Choroid plexus epithelial cell (primary cell): ENCODE results near the gene KRTAP5-1.

Source experiments
- DNase-seq: peaks from one replicate; pipeline ENCODE4 v3.0.0-alpha.2; 2010; ENCODE audit warnings: low read depth
- H3K4me3 ChIP-seq: 2 replicates; pipeline ENCODE4 v1.5.1; 2011; ENCODE audit warnings: low read depth, mild to moderate bottlenecking, control low read depth, low read length, moderate library complexity
- CTCF ChIP-seq: conservative IDR thresholded peaks from 2 replicates; pipeline ENCODE4 v1.5.1; 2011; ENCODE audit warnings: low read depth, mild to moderate bottlenecking, control low read depth, inconsistent platforms, low read length, moderate library complexity

KRTAP5-1 gene

GRCh38 chr11:1561266-1561665, 23.8 kb downstream of the KRTAP5-1 start:
- no peak overlapping the region for H3K4me3 ChIP-seq
- no peak for DNase-seq
- no peak for TF ChIP-seq CTCF

- TF ChIP-seq CTCF: no peak
- H3K4me3 ChIP-seq: no peak overlapping the region
Observed at GRCh38 chr11:1560649-1561251, 24.3 kb downstream of the KRTAP5-1 start.

GRCh38 chr11:1560002-1560648, 25.0 kb downstream of the KRTAP5-1 start:
- DNase-seq: no peak
- no peak overlapping the region for H3K4me3 ChIP-seq
- TF ChIP-seq CTCF: no peak

More at GRCh38 chr11:1560649-1561251, 24.3 kb downstream of the KRTAP5-1 start:
- no peak for DNase-seq

GRCh38 chr11:1559111-1559951, 25.8 kb downstream of the KRTAP5-1 start:
- no peak overlapping the region for H3K4me3 ChIP-seq
- no peak for TF ChIP-seq CTCF
- DNase-seq: no peak

GRCh38 chr11:1558775-1559110, 26.3 kb downstream of the KRTAP5-1 start:
- no peak overlapping the region for H3K4me3 ChIP-seq

GRCh38 chr11:1557904-1558774, 26.9 kb downstream of the KRTAP5-1 start:
- H3K4me3 ChIP-seq: no peak overlapping the region
- DNase-seq: peak; percentile 50
- TF ChIP-seq CTCF: no peak

More at GRCh38 chr11:1558775-1559110, 26.3 kb downstream of the KRTAP5-1 start:
- no peak for TF ChIP-seq CTCF
- DNase-seq: no peak
